ENCODE measurements around the gene NKIRAS2.

Gene NKIRAS2

DNA sequence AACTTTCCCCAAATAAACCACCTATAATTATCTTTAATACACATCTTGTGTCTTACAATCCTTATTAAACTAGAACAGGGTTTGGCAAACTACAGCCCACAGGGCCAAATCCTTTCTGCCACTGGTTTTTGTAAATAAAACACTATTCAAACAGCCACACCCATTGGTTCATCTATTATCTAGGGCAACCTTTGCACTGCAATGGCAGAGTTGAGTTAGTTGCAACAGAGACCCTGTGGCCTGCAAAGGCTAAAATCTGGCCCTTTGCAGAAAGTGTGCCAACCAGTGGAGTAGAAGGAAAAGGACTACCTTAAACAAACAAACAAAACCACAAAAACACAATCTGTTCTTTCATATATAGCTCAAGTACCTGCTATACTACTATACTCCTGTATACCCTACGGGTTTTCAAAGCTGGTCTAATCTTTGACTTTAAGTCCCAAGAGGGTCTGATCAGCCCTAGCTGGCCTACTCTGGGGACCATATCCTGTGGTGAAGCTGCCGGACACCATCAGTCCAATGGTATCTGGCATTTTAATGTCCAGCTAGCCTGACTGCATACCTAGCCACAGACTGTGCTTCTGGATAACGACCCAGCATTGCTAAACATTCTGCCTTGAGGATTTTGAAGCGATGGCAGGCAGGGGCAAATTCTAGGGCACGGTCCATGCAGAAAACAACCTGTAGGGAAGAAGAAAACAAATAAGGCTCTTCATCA is 30.0 kb upstream of the NKIRAS2 start:
- TF ChIP-seq, protein P1, sequence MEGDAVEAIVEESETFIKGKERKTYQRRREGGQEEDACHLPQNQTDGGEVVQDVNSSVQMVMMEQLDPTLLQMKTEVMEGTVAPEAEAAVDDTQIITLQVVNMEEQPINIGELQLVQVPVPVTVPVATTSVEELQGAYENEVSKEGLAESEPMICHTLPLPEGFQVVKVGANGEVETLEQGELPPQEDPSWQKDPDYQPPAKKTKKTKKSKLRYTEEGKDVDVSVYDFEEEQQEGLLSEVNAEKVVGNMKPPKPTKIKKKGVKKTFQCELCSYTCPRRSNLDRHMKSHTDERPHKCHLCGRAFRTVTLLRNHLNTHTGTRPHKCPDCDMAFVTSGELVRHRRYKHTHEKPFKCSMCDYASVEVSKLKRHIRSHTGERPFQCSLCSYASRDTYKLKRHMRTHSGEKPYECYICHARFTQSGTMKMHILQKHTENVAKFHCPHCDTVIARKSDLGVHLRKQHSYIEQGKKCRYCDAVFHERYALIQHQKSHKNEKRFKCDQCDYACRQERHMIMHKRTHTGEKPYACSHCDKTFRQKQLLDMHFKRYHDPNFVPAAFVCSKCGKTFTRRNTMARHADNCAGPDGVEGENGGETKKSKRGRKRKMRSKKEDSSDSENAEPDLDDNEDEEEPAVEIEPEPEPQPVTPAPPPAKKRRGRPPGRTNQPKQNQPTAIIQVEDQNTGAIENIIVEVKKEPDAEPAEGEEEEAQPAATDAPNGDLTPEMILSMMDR (IDR thresholded peaks at IDR 0.05; ENCODE audit: low read depth, low read length) = no peak
- Histone ChIP-seq H3K36me3 (peaks cover 95% of the 10 kb centered on the region), H3K9me3 (no peaks in the 10 kb centered on the region), H3K4me1 (no peaks in the 10 kb centered on the region), H3K27me3 (no peaks in the 10 kb centered on the region), H3K4me3 (ENCODE audit: low read depth, low read length) (no peak overlapping the region)
- DNase-seq = no peak

DNA sequence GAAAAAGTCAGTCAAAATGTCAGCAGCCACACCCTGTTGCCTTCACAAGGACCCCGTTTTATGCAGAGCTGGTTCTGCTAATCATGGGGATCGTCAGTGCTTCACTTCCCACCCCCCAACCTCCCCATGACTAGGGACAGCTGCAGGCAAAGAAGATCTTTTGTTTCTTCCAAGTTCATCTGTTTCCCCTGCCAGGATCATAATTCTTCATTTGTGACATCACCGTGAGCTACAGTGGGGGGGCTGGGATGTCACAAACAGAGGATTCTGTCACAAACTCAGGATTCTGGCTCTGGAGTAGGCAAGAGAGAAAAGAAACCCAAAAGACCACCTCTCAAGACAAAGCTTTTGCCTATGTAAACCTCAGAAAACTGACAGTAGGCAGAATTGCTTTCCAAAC is 27.3 kb upstream of the NKIRAS2 start:
- Histone ChIP-seq H3K36me3 (peaks cover 97% of the 10 kb centered on the region), H3K9me3 (no peaks in the 10 kb centered on the region), H3K27me3 (no peaks in the 10 kb centered on the region), H3K4me3 (ENCODE audit: low read depth, low read length) (no peak overlapping the region), H3K4me1 (no peaks in the 10 kb centered on the region)
- no peak for DNase-seq
- TF ChIP-seq, protein P1 (IDR thresholded peaks at IDR 0.05; ENCODE audit: low read depth, low read length) = no peak

DNA sequence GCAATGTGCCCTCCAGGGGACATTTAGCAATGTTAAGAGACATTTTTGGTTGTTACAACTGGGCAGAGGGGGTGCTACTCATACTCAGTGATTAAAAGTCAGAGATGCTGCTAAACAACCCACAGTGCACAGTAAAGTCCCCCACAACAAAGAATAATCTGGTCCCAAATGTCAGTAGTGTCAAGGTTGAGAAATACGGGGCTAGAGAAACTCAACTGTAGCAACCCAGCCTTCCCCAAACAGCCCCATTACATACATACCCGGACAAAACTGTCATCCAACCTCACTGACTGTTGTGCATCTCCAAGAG is 23.1 kb upstream of the NKIRAS2 start:
- H3K36me3 ChIP-seq = peaks cover 90% of the 10 kb centered on the region

DNA sequence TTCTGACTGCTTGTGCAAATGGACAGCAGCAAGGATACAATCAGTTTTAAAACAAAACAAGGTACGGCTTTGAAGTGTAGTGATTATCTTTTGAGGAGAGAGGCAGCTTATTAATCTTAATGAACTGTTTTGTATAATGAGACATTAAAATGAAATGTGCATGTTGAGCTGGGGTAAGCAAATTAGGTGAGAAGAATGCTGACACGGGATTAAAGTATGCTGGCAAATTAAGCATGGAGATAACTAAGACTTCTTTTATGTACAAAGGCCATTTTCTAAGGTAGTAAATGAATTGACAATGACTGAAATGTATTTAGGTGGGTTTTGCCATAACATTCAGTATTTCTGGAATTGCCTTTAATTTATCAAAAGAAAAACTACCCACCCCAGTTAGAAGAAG is 21.4 kb upstream of the NKIRAS2 start:
- no peaks in the 10 kb centered on the region for H3K4me1 ChIP-seq

More for the DNA sequence above, 23.1 kb upstream of the NKIRAS2 start:
- H3K9me3 ChIP-seq = no peaks in the 10 kb centered on the region
- no peak overlapping the region for H3K4me3 ChIP-seq (ENCODE audit: low read depth, low read length)
- H3K4me1 ChIP-seq = no peaks in the 10 kb centered on the region
- no peaks in the 10 kb centered on the region for H3K27me3 ChIP-seq
- no peak for DNase-seq
- TF ChIP-seq, protein P1 (IDR thresholded peaks at IDR 0.05; ENCODE audit: low read depth, low read length) = no peak

DNA sequence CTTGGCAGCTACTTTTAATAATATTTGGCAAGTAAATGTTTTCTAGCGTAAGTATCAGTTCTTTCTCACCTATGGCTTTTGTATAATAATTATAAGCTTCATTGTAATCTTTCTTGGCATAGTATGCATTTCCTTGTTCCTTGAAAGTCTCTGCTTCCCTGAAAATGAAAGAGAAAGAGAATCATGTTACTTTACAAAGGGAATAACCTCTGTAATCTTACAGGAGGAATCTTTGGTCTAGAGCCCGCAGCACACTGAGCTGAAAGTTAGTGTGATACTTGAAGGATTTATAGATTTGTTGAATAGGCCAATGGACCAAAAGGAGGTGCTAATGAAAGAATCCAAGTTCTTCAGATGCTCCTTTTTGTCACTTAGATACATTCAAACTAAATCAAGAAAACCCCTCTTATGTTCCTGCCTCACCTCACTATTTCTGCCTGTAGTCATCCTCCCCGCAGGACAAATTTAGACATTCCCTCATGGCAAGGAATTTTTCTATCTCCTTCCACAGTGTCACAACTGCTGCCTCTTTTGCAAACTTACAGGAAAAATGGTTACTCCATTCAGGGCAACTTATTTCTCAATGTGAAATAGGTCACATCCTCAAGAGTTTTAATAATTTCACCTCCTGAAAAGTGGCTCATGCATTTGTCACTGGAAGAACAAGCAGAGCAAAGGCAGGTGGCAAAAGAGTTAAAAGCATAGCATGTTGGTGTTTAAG is 19.3 kb upstream of the NKIRAS2 start:
- Histone ChIP-seq H3K4me1 (no peaks in the 10 kb centered on the region), H3K9me3 (no peaks in the 10 kb centered on the region), H3K27me3 (no peaks in the 10 kb centered on the region), H3K36me3 (peaks cover 73% of the 10 kb centered on the region), H3K4me3 (ENCODE audit: low read depth, low read length) (no peak overlapping the region)
- TF ChIP-seq, protein P1 (IDR thresholded peaks at IDR 0.05; ENCODE audit: low read depth, low read length) = no peak
- no peak for DNase-seq

More for the DNA sequence above, 21.4 kb upstream of the NKIRAS2 start:
- no peaks in the 10 kb centered on the region for H3K9me3 ChIP-seq
- peaks cover 90% of the 10 kb centered on the region for H3K36me3 ChIP-seq
- TF ChIP-seq, protein P1 (IDR thresholded peaks at IDR 0.05; ENCODE audit: low read depth, low read length) = no peak
- no peaks in the 10 kb centered on the region for H3K27me3 ChIP-seq
- no peak for DNase-seq
- H3K4me3 ChIP-seq (ENCODE audit: low read depth, low read length) = no peak overlapping the region

DNA sequence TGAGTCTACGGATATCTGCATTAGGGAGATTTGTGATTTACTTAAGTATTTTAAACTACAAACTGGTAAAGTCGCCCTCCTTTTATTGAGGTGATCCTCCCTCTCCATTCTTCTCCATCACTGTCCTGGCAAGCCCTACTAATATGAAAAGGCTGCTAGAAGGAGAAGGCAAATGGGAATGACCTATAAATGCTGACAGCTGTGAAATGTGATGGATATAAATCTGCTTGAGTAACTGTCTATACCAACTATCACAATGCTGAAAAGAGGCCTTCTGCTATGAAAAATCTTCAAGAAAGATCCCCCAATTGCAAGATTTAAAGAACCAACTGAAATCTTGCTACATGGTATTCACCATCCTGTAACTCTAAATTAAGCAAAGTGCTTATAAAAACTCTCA is 18.2 kb upstream of the NKIRAS2 start:
- Histone ChIP-seq H3K9me3 (no peaks in the 10 kb centered on the region), H3K4me1 (no peaks in the 10 kb centered on the region), H3K4me3 (ENCODE audit: low read depth, low read length) (no peak overlapping the region), H3K27me3 (no peaks in the 10 kb centered on the region), H3K36me3 (peaks cover 61% of the 10 kb centered on the region)
- DNase-seq = no peak
- TF ChIP-seq, protein P1 (IDR thresholded peaks at IDR 0.05; ENCODE audit: low read depth, low read length) = no peak

All from BE2C (cell line).